ENCODE data around the gene FBXW8.

The FBXW8 gene

DNA sequence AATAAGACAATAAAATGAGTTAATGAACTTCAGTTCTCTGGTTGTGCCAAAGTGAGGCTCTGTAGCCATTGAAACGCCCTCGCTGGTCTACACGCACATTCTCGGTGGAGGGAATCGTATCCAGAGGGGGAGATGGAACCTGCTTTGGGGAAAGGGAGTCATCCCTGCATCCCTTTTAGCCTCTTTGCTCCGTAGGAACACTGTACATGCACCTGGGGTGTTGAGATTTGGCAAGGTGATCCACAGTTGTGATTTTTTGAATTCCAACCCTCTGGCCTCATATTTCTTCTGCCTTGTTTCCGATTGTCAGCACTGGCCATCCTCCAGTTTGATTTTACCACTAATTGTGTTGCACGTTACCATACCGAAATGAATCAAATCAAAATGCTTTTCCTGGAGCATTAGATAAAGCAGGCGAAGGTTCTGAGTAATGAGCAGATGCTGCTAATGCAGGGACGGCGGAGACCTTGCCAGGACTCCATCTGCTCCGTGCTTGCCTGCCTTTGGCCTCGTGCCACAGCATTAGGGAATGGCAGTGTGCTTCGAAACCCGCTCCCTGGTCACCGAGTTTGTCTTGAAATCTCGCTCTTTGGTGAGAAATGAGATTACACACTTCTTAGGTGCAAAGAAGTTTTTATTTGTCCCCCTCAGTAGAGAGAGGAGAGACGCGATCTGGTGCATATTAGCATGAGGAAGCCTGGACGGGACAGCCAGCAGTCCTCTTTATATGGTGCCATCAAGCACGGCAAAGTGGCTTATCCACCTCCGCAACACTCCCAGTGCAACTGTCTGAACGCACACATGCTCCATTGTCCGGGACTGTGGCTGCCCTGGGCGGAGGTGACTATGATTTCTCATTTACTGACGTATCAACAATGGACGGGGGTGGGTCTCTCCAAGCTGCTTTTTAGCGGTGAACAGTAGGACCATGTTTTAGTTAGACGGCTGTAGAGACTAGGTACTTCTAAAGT, 59.1 kb downstream of the FBXW8 start:
- Histone ChIP-seq H3K4me3 (ENCODE audit: low read depth, low read length) (no peak overlapping the region), H3K9me3 (ENCODE audit: control insufficient read depth, insufficient read depth, low read depth, low read length) (no peaks in the 10 kb centered on the region), H3K4me1 (ENCODE audit: control insufficient read depth, insufficient read depth, low read length) (no peaks in the 10 kb centered on the region), H3K36me3 (ENCODE audit: control insufficient read depth in 2 of 2, insufficient read depth in 1 of 2, low read length in 2 of 2) (peaks cover 6 to 29% of the 10 kb centered on the region in 2 experiments), H3K27ac (ENCODE audit: extremely low read depth, low read depth, low read length) (no peak overlapping the region)
- ChIA-PET CTCF (interaction anchor here (0.5 kb wide), 1 partner anchor 45 kb away, joined by 3 read pairs; no protein-coding TSS in a partner anchor), POLR2A (no interaction called here)
- TF ChIP-seq GLIS2 (tag by site-specific recombination; IDR thresholded peaks at IDR 0.05), result no peak

DNA sequence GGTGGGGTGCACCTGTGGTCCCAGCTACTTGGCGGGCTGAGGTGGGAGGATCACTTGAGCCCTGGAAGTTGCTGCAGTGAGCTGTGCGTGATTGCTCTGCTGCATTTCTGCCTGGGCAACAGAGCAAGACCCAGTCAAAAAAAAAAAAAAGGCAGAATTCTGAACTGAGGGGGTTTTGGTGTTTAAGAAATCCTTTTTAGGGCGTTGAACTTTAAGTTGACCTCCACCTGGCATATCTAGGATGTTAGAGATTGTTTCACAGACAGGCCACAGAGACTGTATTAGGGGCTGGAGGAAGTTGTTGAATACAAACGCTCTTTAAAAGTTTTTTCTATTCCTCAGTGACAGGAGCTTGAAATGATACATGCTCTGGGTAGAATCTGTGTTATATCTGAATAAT, 60.5 kb downstream of the FBXW8 start:
- no peak for TF ChIP-seq ZNF302 (tag by site-specific recombination; IDR thresholded peaks at IDR 0.05; ENCODE audit: low read depth)
- no peak for TF ChIP-seq ZNF112 (tag by site-specific recombination; IDR thresholded peaks at IDR 0.05)
- no peak for TF ChIP-seq GLI4 (tag by site-specific recombination; IDR thresholded peaks at IDR 0.05)
- TF ChIP-seq, protein P1, sequence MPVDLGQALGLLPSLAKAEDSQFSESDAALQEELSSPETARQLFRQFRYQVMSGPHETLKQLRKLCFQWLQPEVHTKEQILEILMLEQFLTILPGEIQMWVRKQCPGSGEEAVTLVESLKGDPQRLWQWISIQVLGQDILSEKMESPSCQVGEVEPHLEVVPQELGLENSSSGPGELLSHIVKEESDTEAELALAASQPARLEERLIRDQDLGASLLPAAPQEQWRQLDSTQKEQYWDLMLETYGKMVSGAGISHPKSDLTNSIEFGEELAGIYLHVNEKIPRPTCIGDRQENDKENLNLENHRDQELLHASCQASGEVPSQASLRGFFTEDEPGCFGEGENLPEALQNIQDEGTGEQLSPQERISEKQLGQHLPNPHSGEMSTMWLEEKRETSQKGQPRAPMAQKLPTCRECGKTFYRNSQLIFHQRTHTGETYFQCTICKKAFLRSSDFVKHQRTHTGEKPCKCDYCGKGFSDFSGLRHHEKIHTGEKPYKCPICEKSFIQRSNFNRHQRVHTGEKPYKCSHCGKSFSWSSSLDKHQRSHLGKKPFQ (tag by site-specific recombination; IDR thresholded peaks at IDR 0.05), result no peak
- no peak for TF ChIP-seq ZNF157 (tag by site-specific recombination; IDR thresholded peaks at IDR 0.05)
- TF ChIP-seq ZNF701 (tag by site-specific recombination; IDR thresholded peaks at IDR 0.05), result no peak
- TF ChIP-seq ZNF777 (tag by site-specific recombination; IDR thresholded peaks at IDR 0.05; ENCODE audit: borderline replicate concordance), result no peak
- no peak for TF ChIP-seq SETDB1 (IDR thresholded peaks at IDR 0.05; ENCODE audit: insufficient read length, low read length)
- ChIA-PET POLR2A (no interaction called here), CTCF (interaction anchor here (0.6 to 0.7 kb wide), 3 partner anchors 41 to 410 kb away, joined by 3 read pairs; no protein-coding TSS in a partner anchor)
- Histone ChIP-seq H3K9me3 (ENCODE audit: control insufficient read depth, insufficient read depth, low read depth, low read length) (no peaks in the 10 kb centered on the region), H3K4me1 (ENCODE audit: control insufficient read depth, insufficient read depth, low read length) (no peaks in the 10 kb centered on the region), H3K4me3 (ENCODE audit: low read depth, low read length) (no peak overlapping the region), H3K36me3 (ENCODE audit: control insufficient read depth in 2 of 2, insufficient read depth in 1 of 2, low read length in 2 of 2) (peaks cover 6 to 21% of the 10 kb centered on the region in 2 experiments), H3K27ac (ENCODE audit: extremely low read depth, low read depth, low read length) (no peak overlapping the region)

DNA sequence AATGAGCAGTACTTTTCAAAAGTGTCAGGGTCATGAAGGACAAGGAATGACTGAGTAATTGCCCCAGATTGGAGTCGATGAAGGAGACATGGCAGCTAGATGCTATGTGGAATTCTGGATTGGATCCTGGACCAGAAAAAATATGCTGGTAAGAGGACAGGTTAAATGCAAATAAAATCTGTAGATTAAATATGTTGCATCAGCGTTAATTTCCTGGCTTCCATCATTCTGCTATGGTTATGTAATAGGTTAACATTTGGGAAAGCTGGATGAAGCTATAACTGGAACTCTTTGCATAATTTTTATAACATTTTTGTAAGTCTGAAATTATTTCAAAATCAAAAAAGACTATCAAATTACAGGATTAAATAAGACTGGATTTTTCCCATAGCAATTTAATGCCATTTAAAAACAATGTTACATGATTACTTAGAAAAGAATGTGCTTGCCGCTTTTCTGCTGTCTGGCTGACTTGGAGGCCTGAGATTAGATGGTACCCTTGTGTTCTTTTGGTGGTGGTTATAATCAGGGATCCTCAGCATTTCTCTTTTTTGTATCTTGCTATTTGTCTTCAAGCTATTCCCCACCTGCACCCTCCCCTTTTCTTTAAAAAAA, 65.1 kb downstream of the FBXW8 start:
- CTCF ChIA-PET, result interaction anchor here (0.6 kb wide), 1 partner anchor 126 kb away, joined by 3 read pairs; no protein-coding TSS in a partner anchor
- H3K36me3 ChIP-seq (ENCODE audit: control insufficient read depth in 2 of 2, insufficient read depth in 1 of 2, low read length in 2 of 2), result peaks cover 6 to 7% of the 10 kb centered on the region in 2 experiments; a peak in 2 of 3 replicates
- H3K4me3 ChIP-seq (ENCODE audit: low read depth, low read length), result no peak overlapping the region
- no peaks in the 10 kb centered on the region for H3K9me3 ChIP-seq (ENCODE audit: control insufficient read depth, insufficient read depth, low read depth, low read length)
- H3K4me1 ChIP-seq (ENCODE audit: control insufficient read depth, insufficient read depth, low read length), result no peaks in the 10 kb centered on the region
- POLR2A ChIA-PET, result no interaction called here
- no peak overlapping the region for H3K27ac ChIP-seq (ENCODE audit: extremely low read depth, low read depth, low read length)
- TF ChIP-seq, protein P2, sequence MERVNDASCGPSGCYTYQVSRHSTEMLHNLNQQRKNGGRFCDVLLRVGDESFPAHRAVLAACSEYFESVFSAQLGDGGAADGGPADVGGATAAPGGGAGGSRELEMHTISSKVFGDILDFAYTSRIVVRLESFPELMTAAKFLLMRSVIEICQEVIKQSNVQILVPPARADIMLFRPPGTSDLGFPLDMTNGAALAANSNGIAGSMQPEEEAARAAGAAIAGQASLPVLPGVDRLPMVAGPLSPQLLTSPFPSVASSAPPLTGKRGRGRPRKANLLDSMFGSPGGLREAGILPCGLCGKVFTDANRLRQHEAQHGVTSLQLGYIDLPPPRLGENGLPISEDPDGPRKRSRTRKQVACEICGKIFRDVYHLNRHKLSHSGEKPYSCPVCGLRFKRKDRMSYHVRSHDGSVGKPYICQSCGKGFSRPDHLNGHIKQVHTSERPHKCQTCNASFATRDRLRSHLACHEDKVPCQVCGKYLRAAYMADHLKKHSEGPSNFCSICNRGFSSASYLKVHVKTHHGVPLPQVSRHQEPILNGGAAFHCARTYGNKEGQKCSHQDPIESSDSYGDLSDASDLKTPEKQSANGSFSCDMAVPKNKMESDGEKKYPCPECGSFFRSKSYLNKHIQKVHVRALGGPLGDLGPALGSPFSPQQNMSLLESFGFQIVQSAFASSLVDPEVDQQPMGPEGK (tag by site-specific recombination; IDR thresholded peaks at IDR 0.05), result no peak
- TF ChIP-seq, protein P3, sequence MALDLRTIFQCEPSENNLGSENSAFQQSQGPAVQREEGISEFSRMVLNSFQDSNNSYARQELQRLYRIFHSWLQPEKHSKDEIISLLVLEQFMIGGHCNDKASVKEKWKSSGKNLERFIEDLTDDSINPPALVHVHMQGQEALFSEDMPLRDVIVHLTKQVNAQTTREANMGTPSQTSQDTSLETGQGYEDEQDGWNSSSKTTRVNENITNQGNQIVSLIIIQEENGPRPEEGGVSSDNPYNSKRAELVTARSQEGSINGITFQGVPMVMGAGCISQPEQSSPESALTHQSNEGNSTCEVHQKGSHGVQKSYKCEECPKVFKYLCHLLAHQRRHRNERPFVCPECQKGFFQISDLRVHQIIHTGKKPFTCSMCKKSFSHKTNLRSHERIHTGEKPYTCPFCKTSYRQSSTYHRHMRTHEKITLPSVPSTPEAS (tag by site-specific recombination; IDR thresholded peaks at IDR 0.05), result no peak
- TF ChIP-seq ZNF792 (tag by site-specific recombination; IDR thresholded peaks at IDR 0.05) (no peak), ZNF76 (tag by site-specific recombination; IDR thresholded peaks at IDR 0.05; ENCODE audit: borderline replicate concordance, low read depth) (no peak), RBAK (tag by site-specific recombination; IDR thresholded peaks at IDR 0.05) (no peak), ZNF776 (tag by site-specific recombination; IDR thresholded peaks at IDR 0.05; ENCODE audit: borderline replicate concordance) (no peak), GLIS1 (tag by site-specific recombination; IDR thresholded peaks at IDR 0.05) (no peak), ZNF140 (tag by site-specific recombination; IDR thresholded peaks at IDR 0.05) (no peak), ZNF350 (tag by site-specific recombination; IDR thresholded peaks at IDR 0.05) (no peak), ZFHX2 (tag by site-specific recombination; conservative IDR thresholded peaks at IDR 0.05) (no peak), KLF9 (tag by site-specific recombination; IDR thresholded peaks at IDR 0.05; ENCODE audit: low read depth) (no peak), TRIM28 (IDR thresholded peaks at IDR 0.05; ENCODE audit: borderline replicate concordance, low read length) (no peak)
- TF ChIP-seq, protein P4, sequence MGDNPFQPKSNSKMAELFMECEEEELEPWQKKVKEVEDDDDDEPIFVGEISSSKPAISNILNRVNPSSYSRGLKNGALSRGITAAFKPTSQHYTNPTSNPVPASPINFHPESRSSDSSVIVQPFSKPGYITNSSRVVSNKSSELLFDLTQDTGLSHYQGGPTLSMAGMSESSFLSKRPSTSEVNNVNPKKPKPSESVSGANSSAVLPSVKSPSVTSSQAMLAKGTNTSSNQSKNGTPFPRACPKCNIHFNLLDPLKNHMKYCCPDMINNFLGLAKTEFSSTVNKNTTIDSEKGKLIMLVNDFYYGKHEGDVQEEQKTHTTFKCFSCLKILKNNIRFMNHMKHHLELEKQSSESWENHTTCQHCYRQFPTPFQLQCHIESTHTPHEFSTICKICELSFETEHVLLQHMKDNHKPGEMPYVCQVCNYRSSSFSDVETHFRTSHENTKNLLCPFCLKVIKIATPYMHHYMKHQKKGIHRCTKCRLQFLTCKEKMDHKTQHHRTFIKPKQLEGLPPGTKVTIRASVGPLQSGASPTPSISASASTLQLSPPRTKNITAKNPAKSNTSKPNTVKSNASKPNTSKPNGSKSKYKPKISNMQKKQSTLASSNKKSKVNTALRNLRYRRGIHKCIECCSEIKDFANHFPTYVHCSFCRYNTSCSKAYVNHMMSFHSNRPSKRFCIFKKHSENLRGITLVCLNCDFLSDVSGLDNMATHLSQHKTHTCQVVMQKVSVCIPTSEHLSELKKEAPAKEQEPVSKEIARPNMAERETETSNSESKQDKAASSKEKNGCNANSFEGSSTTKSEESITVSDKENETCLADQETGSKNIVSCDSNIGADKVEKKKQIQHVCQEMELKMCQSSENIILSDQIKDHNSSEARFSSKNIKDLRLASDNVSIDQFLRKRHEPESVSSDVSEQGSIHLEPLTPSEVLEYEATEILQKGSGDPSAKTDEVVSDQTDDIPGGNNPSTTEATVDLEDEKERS (tag by site-specific recombination; IDR thresholded peaks at IDR 0.05), result no peak
